GM19025 (cell line): Measurements from ENCODE around the gene E2F6.

ENCODE experiments used
- ATAC-seq: cut with Tn5 transposase; IDR thresholded peaks from one replicate; pipeline ENCODE4 v1.9.1; 2021; ENCODE audit warnings: mild to moderate bottlenecking, low read depth, moderate library complexity; ENCODE audit not compliant: unreplicated experiment

E2F6 gene

GRCh38 chr2:11465110-11465484 is 864 bp downstream of the E2F6 start:
- no peak for ATAC-seq

- no peak for ATAC-seq
Measured at GRCh38 chr2:11459816-11460215, 6.1 kb downstream of the E2F6 start.

- ATAC-seq: no peak
Measured at GRCh38 chr2:11458753-11459152, 7.2 kb downstream of the E2F6 start.

- no peak for ATAC-seq
Measured at GRCh38 chr2:11457935-11458334, 8.0 kb downstream of the E2F6 start.

- ATAC-seq: no peak
Measured at GRCh38 chr2:11456251-11456650, 9.7 kb downstream of the E2F6 start.

- no peak for ATAC-seq
Measured at GRCh38 chr2:11454824-11455223, 11.1 kb downstream of the E2F6 start.

- ATAC-seq: no peak
Measured at GRCh38 chr2:11450791-11451190, 15.2 kb downstream of the E2F6 start.

GRCh38 chr2:11446733-11447248 is 19.2 kb downstream of the E2F6 start:
- ATAC-seq: no peak

GRCh38 chr2:11444737-11445136 is 21.2 kb downstream of the E2F6 start:
- no peak for ATAC-seq

- ATAC-seq: no peak
Measured at GRCh38 chr2:11438555-11439080, 27.3 kb downstream of the E2F6 start.

- ATAC-seq: no peak
Measured at GRCh38 chr2:11437602-11438001, 28.4 kb downstream of the E2F6 start.

GRCh38 chr2:11435036-11435435 is 30.9 kb downstream of the E2F6 start:
- no peak for ATAC-seq

GRCh38 chr2:11434443-11434842 is 31.5 kb downstream of the E2F6 start:
- no peak for ATAC-seq

- no peak for ATAC-seq
Measured at GRCh38 chr2:11433822-11434221, 32.1 kb downstream of the E2F6 start.

- ATAC-seq: no peak
Measured at GRCh38 chr2:11430729-11431128, 35.2 kb downstream of the E2F6 start.

- ATAC-seq: no peak
Measured at GRCh38 chr2:11427224-11427623, 38.7 kb downstream of the E2F6 start.

- ATAC-seq: no peak
Measured at GRCh38 chr2:11422901-11423435, 43.0 kb downstream of the E2F6 start.

- ATAC-seq: no peak
Measured at GRCh38 chr2:11422491-11422865, 43.5 kb downstream of the E2F6 start.

GRCh38 chr2:11421863-11422490 is 44.0 kb downstream of the E2F6 start:
- no peak for ATAC-seq

- ATAC-seq: no peak
Measured at GRCh38 chr2:11420671-11421070, 45.3 kb downstream of the E2F6 start.

- no peak for ATAC-seq
Measured at GRCh38 chr2:11420190-11420589, 45.8 kb downstream of the E2F6 start.

GRCh38 chr2:11419781-11420180 is 46.2 kb downstream of the E2F6 start:
- no peak for ATAC-seq
